Measurements from ENCODE around the gene CCDC30.

DNA sequence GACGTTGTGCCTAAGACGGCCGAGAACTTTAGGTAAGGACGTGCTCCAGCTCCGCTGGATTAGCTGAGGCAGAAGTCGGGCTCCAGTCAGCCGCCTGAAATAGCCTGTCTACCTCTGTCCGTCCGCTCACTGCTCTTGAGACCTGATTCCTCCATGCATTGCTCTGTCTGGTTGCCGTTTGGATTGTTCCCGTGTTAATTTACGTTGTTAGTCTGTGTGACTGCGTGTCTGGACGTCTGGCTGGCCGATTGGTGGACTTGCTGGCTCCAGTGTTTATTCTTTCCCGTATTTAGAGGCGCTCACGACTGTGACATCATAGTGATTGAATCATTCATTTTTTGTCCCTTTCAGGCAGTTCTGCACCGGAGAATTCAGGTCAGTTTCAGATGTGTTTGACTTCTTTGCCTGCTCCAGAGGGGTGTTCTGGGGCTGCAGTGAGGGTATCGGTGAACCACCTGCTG lies 195.8 kb downstream of the CCDC30 start:
- TF ChIP-seq, protein P1, sequence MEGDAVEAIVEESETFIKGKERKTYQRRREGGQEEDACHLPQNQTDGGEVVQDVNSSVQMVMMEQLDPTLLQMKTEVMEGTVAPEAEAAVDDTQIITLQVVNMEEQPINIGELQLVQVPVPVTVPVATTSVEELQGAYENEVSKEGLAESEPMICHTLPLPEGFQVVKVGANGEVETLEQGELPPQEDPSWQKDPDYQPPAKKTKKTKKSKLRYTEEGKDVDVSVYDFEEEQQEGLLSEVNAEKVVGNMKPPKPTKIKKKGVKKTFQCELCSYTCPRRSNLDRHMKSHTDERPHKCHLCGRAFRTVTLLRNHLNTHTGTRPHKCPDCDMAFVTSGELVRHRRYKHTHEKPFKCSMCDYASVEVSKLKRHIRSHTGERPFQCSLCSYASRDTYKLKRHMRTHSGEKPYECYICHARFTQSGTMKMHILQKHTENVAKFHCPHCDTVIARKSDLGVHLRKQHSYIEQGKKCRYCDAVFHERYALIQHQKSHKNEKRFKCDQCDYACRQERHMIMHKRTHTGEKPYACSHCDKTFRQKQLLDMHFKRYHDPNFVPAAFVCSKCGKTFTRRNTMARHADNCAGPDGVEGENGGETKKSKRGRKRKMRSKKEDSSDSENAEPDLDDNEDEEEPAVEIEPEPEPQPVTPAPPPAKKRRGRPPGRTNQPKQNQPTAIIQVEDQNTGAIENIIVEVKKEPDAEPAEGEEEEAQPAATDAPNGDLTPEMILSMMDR (IDR thresholded peaks at IDR 0.05) = no peak
- TF ChIP-seq POLR2AphosphoS5 (IDR thresholded peaks at IDR 0.05; ENCODE audit: low read depth, low read length) (no peak), TCF7L2 (IDR thresholded peaks at IDR 0.05; ENCODE audit: low read depth, low read length) (no peak), SIN3A (IDR thresholded peaks at IDR 0.05; ENCODE audit: borderline replicate concordance, insufficient read depth, low read depth, low read length) (no peak)
- TF ChIP-seq, protein P2, sequence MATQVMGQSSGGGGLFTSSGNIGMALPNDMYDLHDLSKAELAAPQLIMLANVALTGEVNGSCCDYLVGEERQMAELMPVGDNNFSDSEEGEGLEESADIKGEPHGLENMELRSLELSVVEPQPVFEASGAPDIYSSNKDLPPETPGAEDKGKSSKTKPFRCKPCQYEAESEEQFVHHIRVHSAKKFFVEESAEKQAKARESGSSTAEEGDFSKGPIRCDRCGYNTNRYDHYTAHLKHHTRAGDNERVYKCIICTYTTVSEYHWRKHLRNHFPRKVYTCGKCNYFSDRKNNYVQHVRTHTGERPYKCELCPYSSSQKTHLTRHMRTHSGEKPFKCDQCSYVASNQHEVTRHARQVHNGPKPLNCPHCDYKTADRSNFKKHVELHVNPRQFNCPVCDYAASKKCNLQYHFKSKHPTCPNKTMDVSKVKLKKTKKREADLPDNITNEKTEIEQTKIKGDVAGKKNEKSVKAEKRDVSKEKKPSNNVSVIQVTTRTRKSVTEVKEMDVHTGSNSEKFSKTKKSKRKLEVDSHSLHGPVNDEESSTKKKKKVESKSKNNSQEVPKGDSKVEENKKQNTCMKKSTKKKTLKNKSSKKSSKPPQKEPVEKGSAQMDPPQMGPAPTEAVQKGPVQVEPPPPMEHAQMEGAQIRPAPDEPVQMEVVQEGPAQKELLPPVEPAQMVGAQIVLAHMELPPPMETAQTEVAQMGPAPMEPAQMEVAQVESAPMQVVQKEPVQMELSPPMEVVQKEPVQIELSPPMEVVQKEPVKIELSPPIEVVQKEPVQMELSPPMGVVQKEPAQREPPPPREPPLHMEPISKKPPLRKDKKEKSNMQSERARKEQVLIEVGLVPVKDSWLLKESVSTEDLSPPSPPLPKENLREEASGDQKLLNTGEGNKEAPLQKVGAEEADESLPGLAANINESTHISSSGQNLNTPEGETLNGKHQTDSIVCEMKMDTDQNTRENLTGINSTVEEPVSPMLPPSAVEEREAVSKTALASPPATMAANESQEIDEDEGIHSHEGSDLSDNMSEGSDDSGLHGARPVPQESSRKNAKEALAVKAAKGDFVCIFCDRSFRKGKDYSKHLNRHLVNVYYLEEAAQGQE (IDR thresholded peaks at IDR 0.05; ENCODE audit: insufficient read depth in 1 of 2, low read depth in 2 of 2, low read length in 1 of 2) = no peak

Measured in Panc1 (cell line).